ENCODE data around the gene OAF.

- no peak for TF ChIP-seq FOXA1 (IDR thresholded peaks at IDR 0.05)
- no peak for TF ChIP-seq SP1 (IDR thresholded peaks at IDR 0.05)
- TF ChIP-seq PKNOX1 (IDR thresholded peaks at IDR 0.05), result no peak
- TF ChIP-seq FOXK2 (IDR thresholded peaks at IDR 0.05), result no peak
- TF ChIP-seq ZNF384 (IDR thresholded peaks at IDR 0.05), result no peak
Measured at GRCh38 chr11:120208777-120209176, 2.1 kb upstream of the OAF start.
